ENCODE measurements around the gene HSP90AA1.
"Not testable (repeated sequence)": the region's sequence is repeated elsewhere in the genome, so short reads cannot be mapped to it uniquely, and the experiment has no call there.

HSP90AA1 gene

GRCh38 chr14:102085488-102085887, 1.4 kb downstream of the HSP90AA1 start:
- Histone ChIP-seq H3K36me3 (peaks cover 49 to 52% (median 51%) of the 10 kb centered on the region in 3 donors), H3K9me3 (no peaks in the 10 kb centered on the region), H3K4me3 (peak overlapping the region; percentile 79 to 90), H3K27me3 (no peaks in the 10 kb centered on the region), H3K4me1 (peaks cover 0 to 50% (median 33%) of the 10 kb centered on the region in 4 donors), H3K27ac (peak overlapping the region; percentile 97 to 98)
- no peak for TF ChIP-seq CTCF (IDR thresholded peaks at IDR 0.05)
- intact Hi-C loops (cut with DNase I; ENCODE audit: low total_unique reads) = loop anchor here (5.0 kb wide), 1 partner anchor 123 kb away; the partner anchor contains the start of gene DYNC1H1
- no peak for DNase-seq

DNA sequence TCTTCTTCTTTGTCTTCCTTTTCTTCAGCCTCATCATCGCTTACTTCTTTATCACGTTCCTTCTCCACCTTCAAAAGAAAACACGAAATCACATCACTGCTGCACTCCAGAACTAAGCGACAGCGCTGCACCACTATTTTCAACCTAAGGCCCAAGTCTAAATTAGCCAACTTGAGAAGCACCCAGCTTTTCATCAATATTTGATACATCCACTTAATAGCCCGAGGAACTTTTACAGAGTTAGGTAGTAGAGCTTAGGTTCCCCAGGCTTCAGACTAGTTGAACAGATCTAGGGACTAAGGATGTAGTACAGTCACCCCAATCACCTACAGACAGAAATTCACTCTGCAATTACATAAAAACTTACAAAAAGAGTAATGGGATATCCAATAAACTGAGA, 1.9 kb downstream of the HSP90AA1 start:
- no peak for DNase-seq
- Histone ChIP-seq H3K4me1 (peaks cover 0 to 50% (median 33%) of the 10 kb centered on the region in 4 donors), H3K4me3 (no peak overlapping the region), H3K27ac (peak overlapping the region in 1 of 2 donors; percentile 98), H3K36me3 (peaks cover 55 to 58% (median 57%) of the 10 kb centered on the region in 3 donors), H3K27me3 (no peaks in the 10 kb centered on the region), H3K9me3 (no peaks in the 10 kb centered on the region)
- intact Hi-C loops (cut with DNase I; ENCODE audit: low total_unique reads) = loop anchor here (5.0 kb wide), 1 partner anchor 123 kb away; the partner anchor contains the start of gene DYNC1H1
- TF ChIP-seq CTCF (IDR thresholded peaks at IDR 0.05) = no peak

- intact Hi-C loops (cut with DNase I; ENCODE audit: low total_unique reads); H3K27ac ChIP-seq; DNase-seq; H3K9me3 ChIP-seq; H3K27me3 ChIP-seq; H3K4me3 ChIP-seq: not testable (repeated sequence)
- Histone ChIP-seq H3K36me3 (peaks cover 59 to 62% (median 61%) of the 10 kb centered on the region in 3 donors), H3K4me1 (peaks cover 0 to 50% (median 33%) of the 10 kb centered on the region in 4 donors)
Measured at GRCh38 chr14:102084522-102084921, 2.3 kb downstream of the HSP90AA1 start.

DNA sequence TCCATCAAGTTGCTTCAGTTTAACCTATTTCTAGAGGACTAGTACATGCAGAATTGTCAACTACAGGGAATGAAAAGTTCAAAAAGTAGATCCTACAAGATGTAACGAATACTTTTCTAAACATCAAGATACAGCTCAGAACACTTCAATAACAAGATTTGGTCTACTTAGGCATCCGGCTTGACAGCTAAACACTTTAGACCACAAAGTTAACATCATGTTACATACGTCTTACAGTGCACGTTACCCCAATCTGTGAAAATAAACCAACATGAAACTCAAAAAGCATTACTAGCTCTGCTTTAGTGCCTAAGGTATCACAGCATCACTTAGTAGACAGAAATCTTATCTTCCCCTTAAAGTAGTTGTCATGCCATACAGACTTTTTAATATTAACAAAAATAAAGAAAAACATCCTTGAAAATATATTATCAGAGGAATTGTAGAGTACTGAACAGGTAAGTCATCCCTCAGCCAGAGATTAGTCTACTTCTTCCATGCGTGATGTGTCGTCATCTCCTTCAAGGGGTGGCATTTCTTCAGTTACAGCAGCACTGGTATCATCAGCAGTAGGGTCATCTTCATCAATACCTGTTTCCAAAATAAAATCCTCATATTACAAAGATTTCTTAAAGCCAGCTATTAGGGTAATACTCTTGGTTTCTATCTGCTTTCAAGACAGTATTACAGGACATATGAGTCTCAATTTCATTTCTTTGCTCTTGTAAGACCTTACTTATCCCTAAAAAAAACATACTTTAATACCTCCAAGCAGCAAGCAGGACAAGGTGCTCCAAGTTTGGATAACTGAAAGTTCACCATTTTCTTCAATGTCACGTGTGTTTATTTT, 5.4 kb downstream of the HSP90AA1 start:
- intact Hi-C loops (cut with DNase I; ENCODE audit: low total_unique reads) = no loop called here
- TF ChIP-seq CTCF (IDR thresholded peaks at IDR 0.05) = no peak
- Histone ChIP-seq H3K4me1 (peaks cover 0 to 41% (median 24%) of the 10 kb centered on the region in 4 donors), H3K36me3 (peaks cover 74 to 90% (median 76%) of the 10 kb centered on the region in 3 donors), H3K27ac (no peak overlapping the region), H3K4me3 (no peak overlapping the region), H3K9me3 (no peaks in the 10 kb centered on the region), H3K27me3 (no peaks in the 10 kb centered on the region)
- no peak for DNase-seq

DNA sequence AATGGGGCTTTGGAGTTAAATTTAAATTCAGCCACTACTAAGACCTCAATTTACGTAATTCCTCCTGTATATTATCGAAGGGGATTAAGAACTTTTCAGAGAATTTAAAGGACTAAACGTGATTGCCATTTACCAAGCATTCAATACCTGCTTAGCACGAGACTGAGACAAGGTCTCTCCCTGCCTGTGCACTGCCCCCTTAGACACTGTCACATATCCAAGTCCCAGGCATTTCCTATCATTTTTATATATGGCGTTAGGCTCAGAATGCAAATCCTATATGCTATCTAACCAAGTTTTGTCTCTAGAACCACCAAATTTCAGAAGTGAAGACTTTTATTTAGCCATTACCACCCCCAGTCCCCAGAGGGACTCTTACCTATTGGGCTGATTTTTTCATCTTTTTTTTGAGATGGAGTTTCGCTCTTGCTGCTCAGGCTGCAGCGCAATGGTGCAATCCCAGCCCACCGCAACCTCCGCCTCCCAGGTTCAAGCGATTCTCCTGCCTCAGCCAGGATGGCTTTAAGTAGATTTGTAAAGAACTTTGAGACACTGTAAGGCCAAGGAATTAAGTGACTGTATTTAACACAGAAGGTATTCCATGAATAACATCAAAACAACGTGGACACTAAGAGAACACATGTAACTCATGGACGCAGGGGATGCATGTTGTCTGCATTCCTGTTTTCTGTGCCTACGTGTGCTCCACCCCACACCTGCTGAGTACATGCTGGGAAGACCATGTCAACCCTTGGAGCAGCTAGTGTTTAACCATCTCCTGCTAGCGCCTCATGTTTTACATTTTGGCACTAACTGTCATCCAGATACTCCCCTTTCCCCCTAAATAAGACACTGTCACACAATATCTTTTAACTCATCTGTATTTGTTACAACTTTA, 6.4 kb downstream of the HSP90AA1 start:
- H3K27me3 ChIP-seq = no peaks in the 10 kb centered on the region
- intact Hi-C loops (cut with DNase I; ENCODE audit: low total_unique reads) = no loop called here

More for the DNA sequence above, 6.4 kb downstream of the HSP90AA1 start:
- no peak for DNase-seq
- Histone ChIP-seq H3K4me1 (peaks cover 0 to 35% (median 18%) of the 10 kb centered on the region in 4 donors), H3K27ac (no peak overlapping the region), H3K4me3 (no peak overlapping the region), H3K36me3 (peaks cover 70 to 88% (median 74%) of the 10 kb centered on the region in 3 donors), H3K9me3 (no peaks in the 10 kb centered on the region)
- TF ChIP-seq CTCF (IDR thresholded peaks at IDR 0.05) = no peak
